ENCODE data around the gene KCTD13. TPM values are rescaled to one million over a fixed set of nuclear protein-coding genes. Genes with fewer than 3 reads are reported as not detected.

The KCTD13 gene
- total RNA-seq, 2 experiments from 2014 or later = 35.2 to 35.3 TPM

GRCh38 chr16:29925105-29925756 is 795 bp downstream of the KCTD13 start:
- no peak for ATAC-seq
- peak overlapping the region; percentile 90 for H3K4me3 Mint-ChIP-seq
- H3K9me3 Mint-ChIP-seq = no peaks in the 10 kb centered on the region
- POLR2A ChIA-PET = interaction anchor here (0.7 to 3.9 kb wide), 14 partner anchors 9 to 223 kb away, joined by 3 to 18 read pairs (median 4); partner anchors contain the start of genes ASPHD1, HIRIP3, MVP and TMEM219
- CTCF ChIA-PET = interaction anchor here (0.9 to 1.4 kb wide), 4 partner anchors 13 to 96 kb away, joined by 3 read pairs; no protein-coding TSS in a partner anchor
- intact Hi-C loops (cut with micrococcal nuclease) = no loop called here
- peaks cover 29% of the 10 kb centered on the region for H3K36me3 Mint-ChIP-seq (ENCODE audit: low read depth)
- DNase-seq = peak; percentile 13
- peak overlapping the region; percentile 86 for H3K27ac Mint-ChIP-seq
- H3K27me3 Mint-ChIP-seq = no peaks in the 10 kb centered on the region
- H3K4me1 Mint-ChIP-seq (ENCODE audit: low read depth) = peaks cover 45% of the 10 kb centered on the region
- no peak for TF ChIP-seq CTCF (IDR thresholded peaks at IDR 0.05)

- CTCF ChIA-PET = interaction anchor here (1.2 to 1.6 kb wide), 4 partner anchors 10 to 109 kb away, joined by 3 read pairs; partner anchors contain the start of gene CDIPT
- no peak overlapping the region for H3K4me3 Mint-ChIP-seq
- peaks cover 33% of the 10 kb centered on the region for H3K36me3 Mint-ChIP-seq (ENCODE audit: low read depth)
- POLR2A ChIA-PET = interaction anchor here (0.6 to 1.0 kb wide), 3 partner anchors 9 to 56 kb away, joined by 3 to 4 read pairs (median 3); partner anchors contain the start of gene TMEM219
- intact Hi-C loops (cut with micrococcal nuclease) = no loop called here
- no peak for DNase-seq
- peaks cover 45% of the 10 kb centered on the region for H3K4me1 Mint-ChIP-seq (ENCODE audit: low read depth)
- no peaks in the 10 kb centered on the region for H3K9me3 Mint-ChIP-seq
- TF ChIP-seq CTCF (IDR thresholded peaks at IDR 0.05) = no peak
- no peak for ATAC-seq
- no peaks in the 10 kb centered on the region for H3K27me3 Mint-ChIP-seq
- H3K27ac Mint-ChIP-seq = no peak overlapping the region
Observed at GRCh38 chr16:29922986-29923501, 3.0 kb downstream of the KCTD13 start.

- Mint-ChIP-seq H3K27me3 (no peaks in the 10 kb centered on the region), H3K4me3 (no peak overlapping the region), H3K4me1 (ENCODE audit: low read depth) (peaks cover 42% of the 10 kb centered on the region), H3K27ac (no peak overlapping the region), H3K36me3 (ENCODE audit: low read depth) (peaks cover 33% of the 10 kb centered on the region), H3K9me3 (no peaks in the 10 kb centered on the region)
- ATAC-seq (no peak), DNase-seq (no peak)
- ChIA-PET POLR2A (interaction anchor here (0.6 to 1.0 kb wide), 3 partner anchors 8 to 57 kb away, joined by 3 to 4 read pairs (median 3); partner anchors contain the start of gene TMEM219), CTCF (interaction anchor here (1.6 kb wide), 2 partner anchors 10 to 59 kb away, joined by 3 read pairs; partner anchors contain the start of gene CDIPT)
- intact Hi-C loops (cut with micrococcal nuclease) = no loop called here
- TF ChIP-seq CTCF (IDR thresholded peaks at IDR 0.05) = no peak
Observed at GRCh38 chr16:29922326-29922725, 3.7 kb downstream of the KCTD13 start.

- POLR2A ChIA-PET = interaction anchor here (1.2 kb wide), 1 partner anchor 16 kb away, joined by 4 read pairs; no protein-coding TSS in a partner anchor
- ATAC-seq = no peak
- H3K27ac Mint-ChIP-seq = no peak overlapping the region
- no peak for DNase-seq
- H3K4me1 Mint-ChIP-seq (ENCODE audit: low read depth) = peaks cover 38% of the 10 kb centered on the region
- intact Hi-C loops (cut with micrococcal nuclease) = no loop called here
- no peak for TF ChIP-seq CTCF (IDR thresholded peaks at IDR 0.05)
- no peaks in the 10 kb centered on the region for H3K27me3 Mint-ChIP-seq
- no peak overlapping the region for H3K4me3 Mint-ChIP-seq
- H3K36me3 Mint-ChIP-seq (ENCODE audit: low read depth) = peaks cover 40% of the 10 kb centered on the region
- CTCF ChIA-PET = interaction anchor here (1.2 kb wide), 1 partner anchor 73 kb away, joined by 3 read pairs; no protein-coding TSS in a partner anchor
- no peaks in the 10 kb centered on the region for H3K9me3 Mint-ChIP-seq
Observed at GRCh38 chr16:29921034-29921385, 5.0 kb downstream of the KCTD13 start.
